ENCODE results near the gene RPEL1.

DNA sequence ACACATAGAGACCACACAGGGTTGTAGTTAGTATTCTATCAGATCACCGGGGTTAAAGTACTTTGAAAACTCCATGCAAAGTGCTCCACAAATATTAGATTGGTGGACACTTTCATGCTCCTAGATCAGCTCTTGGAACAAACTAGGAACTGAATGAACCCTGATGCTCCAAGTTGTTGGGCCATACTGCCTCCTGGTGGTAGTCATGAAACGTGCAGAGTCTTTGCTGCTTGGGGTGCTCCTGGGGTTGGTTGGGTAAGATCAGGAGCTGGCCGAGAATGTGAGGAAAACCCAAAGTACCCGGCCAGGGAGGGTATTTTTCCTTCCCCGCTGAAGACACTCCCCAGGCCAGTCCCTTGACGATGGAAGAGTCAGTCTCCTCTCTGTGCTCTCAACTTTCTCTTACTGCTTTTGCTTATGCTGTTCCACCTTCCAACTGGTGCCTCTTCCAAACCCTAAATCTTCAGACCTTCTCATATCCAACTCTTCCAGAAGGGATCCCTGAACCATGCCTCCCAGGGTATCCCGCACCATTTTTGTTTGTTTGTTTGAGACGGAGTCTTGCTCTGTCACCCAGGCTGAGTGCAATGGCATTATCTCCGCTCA lies 918 bp upstream of the RPEL1 start:
- TF ChIP-seq, protein P1, sequence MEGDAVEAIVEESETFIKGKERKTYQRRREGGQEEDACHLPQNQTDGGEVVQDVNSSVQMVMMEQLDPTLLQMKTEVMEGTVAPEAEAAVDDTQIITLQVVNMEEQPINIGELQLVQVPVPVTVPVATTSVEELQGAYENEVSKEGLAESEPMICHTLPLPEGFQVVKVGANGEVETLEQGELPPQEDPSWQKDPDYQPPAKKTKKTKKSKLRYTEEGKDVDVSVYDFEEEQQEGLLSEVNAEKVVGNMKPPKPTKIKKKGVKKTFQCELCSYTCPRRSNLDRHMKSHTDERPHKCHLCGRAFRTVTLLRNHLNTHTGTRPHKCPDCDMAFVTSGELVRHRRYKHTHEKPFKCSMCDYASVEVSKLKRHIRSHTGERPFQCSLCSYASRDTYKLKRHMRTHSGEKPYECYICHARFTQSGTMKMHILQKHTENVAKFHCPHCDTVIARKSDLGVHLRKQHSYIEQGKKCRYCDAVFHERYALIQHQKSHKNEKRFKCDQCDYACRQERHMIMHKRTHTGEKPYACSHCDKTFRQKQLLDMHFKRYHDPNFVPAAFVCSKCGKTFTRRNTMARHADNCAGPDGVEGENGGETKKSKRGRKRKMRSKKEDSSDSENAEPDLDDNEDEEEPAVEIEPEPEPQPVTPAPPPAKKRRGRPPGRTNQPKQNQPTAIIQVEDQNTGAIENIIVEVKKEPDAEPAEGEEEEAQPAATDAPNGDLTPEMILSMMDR (IDR thresholded peaks at IDR 0.05) = peak; percentile 69 to 87 (median 78)
- TF ChIP-seq POLR2A (IDR thresholded peaks at IDR 0.05) = no peak

Measured in uterus (tissue), 2 donors.